IMR-90 (cell line): Measurements from ENCODE around the gene TESK2. TPM values are rescaled to one million over a fixed set of nuclear protein-coding genes. Genes with fewer than 3 reads are reported as not detected.

Source experiments
- ATAC-seq: fragments of 200-7000 bp; cut with Tn5 transposase; 2 replicates; pipeline ENCODE4 v1.9.1; 2020; ENCODE audit warnings: low read depth, mild to moderate bottlenecking, moderate library complexity
- BruUV-seq: library from RNA; stranded (reverse); fragments of 400-500 nt; replicated peaks from 2 replicates; lab custom pipeline; 2021; lab: Mats Ljungman, UMichigan
- CTCF ChIA-PET: fragments of 300-600 bp; formaldehyde crosslinking; extraction: SDS; loops from one replicate; lab custom pipeline; 2021; ENCODE audit warnings: antibody characterized with exemption; lab: Yijun Ruan, JAX
- POLR2A ChIA-PET: fragments of 300-600 bp; sonication (Branson Sonifier 250); formaldehyde crosslinking; loops from one replicate; lab custom pipeline; 2022; ENCODE audit warnings: antibody characterized with exemption; ENCODE audit not compliant: unreplicated experiment; lab: Charles Lee
- DNase-seq: peaks from one replicate; pipeline ENCODE4 v3.0.0; 2013
- H2AFZ ChIP-seq: replicated peaks from 2 replicates; pipeline ENCODE3; 2013; ENCODE audit warnings: low read length, mild to moderate bottlenecking; ENCODE audit not compliant: poor library complexity
- H2AK5ac ChIP-seq: 2 replicates; pipeline ENCODE4 v1.6.1; 2013; ENCODE audit warnings: low read depth, low read length, inconsistent platforms
- H2AK9ac ChIP-seq: replicated peaks from 2 replicates; pipeline ENCODE3; 2013; ENCODE audit warnings: mild to moderate bottlenecking, low read depth, low read length, moderate library complexity; ENCODE audit not compliant: poor library complexity
- H2BK120ac ChIP-seq: 2 replicates; pipeline ENCODE4 v1.6.1; 2013; ENCODE audit warnings: low read depth, low read length, inconsistent platforms
- H2BK15ac ChIP-seq: 3 replicates; pipeline ENCODE4 v1.6.1; 2013; ENCODE audit warnings: low read depth, low read length, inconsistent platforms
- H2BK20ac ChIP-seq: 2 replicates; pipeline ENCODE4 v1.6.1; 2013; ENCODE audit warnings: low read depth, mild to moderate bottlenecking, inconsistent platforms, low read length, moderate library complexity
- H2BK5ac ChIP-seq: 2 replicates; pipeline ENCODE4 v1.6.1; 2013; ENCODE audit warnings: mild to moderate bottlenecking, low read depth, low read length, inconsistent platforms; ENCODE audit not compliant: poor library complexity, severe bottlenecking
- H3K14ac ChIP-seq: replicated peaks from 2 replicates; pipeline ENCODE4 v1.6.1; 2013; ENCODE audit warnings: low read depth, low read length, inconsistent platforms
- H3K18ac ChIP-seq: 2 replicates; pipeline ENCODE4 v1.6.1; 2013; ENCODE audit warnings: low read depth, low read length, control low read depth
- H3K23ac ChIP-seq: 2 replicates; pipeline ENCODE4 v1.6.1; 2013; ENCODE audit warnings: low read depth, low read length, inconsistent platforms
- H3K27ac ChIP-seq: 2 replicates; pipeline ENCODE4 v1.5.1; 2013; ENCODE audit warnings: mild to moderate bottlenecking, control low read depth, low read length; ENCODE audit not compliant: insufficient read depth
- H3K27me3 ChIP-seq: 2 replicates; pipeline ENCODE4 v1.6.1; 2013; ENCODE audit warnings: low read length; ENCODE audit not compliant: control insufficient read depth, insufficient read depth
- H3K36me3 ChIP-seq: 2 replicates; pipeline ENCODE4 v1.6.1; 2013; ENCODE audit warnings: low read length, mixed read lengths; ENCODE audit not compliant: control insufficient read depth, insufficient read depth
- H3K4ac ChIP-seq: 2 replicates; pipeline ENCODE4 v1.6.1; 2013; ENCODE audit warnings: low read depth, low read length, inconsistent platforms
- H3K4me1 ChIP-seq: 2 replicates; pipeline ENCODE4 v1.6.1; 2013; ENCODE audit warnings: low read length, mixed read lengths; ENCODE audit not compliant: control insufficient read depth, insufficient read depth
- H3K4me2 ChIP-seq: 2 replicates; pipeline ENCODE4 v1.6.1; 2013; ENCODE audit warnings: low read depth, mild to moderate bottlenecking, control low read depth, low read length, moderate library complexity
- H3K4me3 ChIP-seq: 2 replicates; pipeline ENCODE4 v1.5.1; 2013; ENCODE audit warnings: low read depth, mild to moderate bottlenecking, control low read depth, low read length, moderate library complexity; ENCODE audit not compliant: insufficient read depth
- H3K56ac ChIP-seq: 2 replicates; pipeline ENCODE4 v1.6.1; 2013; ENCODE audit warnings: low read length, inconsistent platforms; ENCODE audit not compliant: insufficient read depth; ENCODE audit errors: extremely low read depth
- H3K79me1 ChIP-seq, 2 experiments: 2 replicates each; pipeline ENCODE4 v1.6.1; 2013; ENCODE audit warnings: low read length in 2 of 2, inconsistent platforms in 1 of 2, low read depth in 1 of 2
- H3K9ac ChIP-seq: 2 replicates; pipeline ENCODE4 v1.6.1; 2013; ENCODE audit warnings: low read depth, low read length, control low read depth
- H3K9me1 ChIP-seq: 2 replicates; pipeline ENCODE4 v1.6.1; 2013; ENCODE audit warnings: low read length, inconsistent platforms; ENCODE audit not compliant: insufficient read depth
- H3K9me3 ChIP-seq: 2 replicates; pipeline ENCODE4 v1.6.1; 2013; ENCODE audit warnings: low read length; ENCODE audit not compliant: control insufficient read depth, insufficient read depth
- H4K20me1 ChIP-seq: 2 replicates; pipeline ENCODE4 v1.6.1; 2013; ENCODE audit warnings: low read length, inconsistent platforms; ENCODE audit not compliant: insufficient read depth
- H4K5ac ChIP-seq: 2 replicates; pipeline ENCODE4 v1.6.1; 2013; ENCODE audit warnings: mild to moderate bottlenecking, low read depth, low read length, control low read depth
- H4K8ac ChIP-seq, 2 experiments: 2 replicates each; pipeline ENCODE4 v1.6.1; 2013; ENCODE audit warnings: low read depth in 2 of 2, low read length in 2 of 2, control low read depth in 1 of 2, inconsistent platforms in 1 of 2
- H4K91ac ChIP-seq: 2 replicates; pipeline ENCODE4 v1.6.1; 2013; ENCODE audit warnings: low read depth, low read length, inconsistent platforms; ENCODE audit not compliant: insufficient read depth
- CHD1 ChIP-seq: IDR thresholded peaks from 2 replicates; pipeline ENCODE4 v1.6.1; 2012; ENCODE audit warnings: low read depth, low read length, improper control_type of control experiment
- WGBS, 2 experiments: methylation state at CpG; one replicate each; pipeline versions ENCODE4 v1.1.5 to v1.1.7; 2013; ENCODE audit warnings: missing lambda C conversion rate in 2 of 2; ENCODE audit not compliant: insufficient read length in 1 of 2; ENCODE audit errors: extremely low coverage in 2 of 2; 5-methylcytosine and 5-hydroxymethylcytosine counted together
- dilution Hi-C: fragments of 300-500 bp; cut with HindIII; formaldehyde crosslinking; loops from one replicate; pipeline ENCODE4 v1.14.3; 2018; ENCODE audit warnings: low sequenced_read_pairs; ENCODE audit not compliant: unreplicated experiment
- in situ Hi-C: fragments of 300-500 bp; cut with MboI; formaldehyde crosslinking; loops from 3 replicates; pipeline ENCODE4 v1.14.3; 2019; ENCODE audit warnings: low sequenced_read_pairs, inconsistent platforms, mixed read lengths
- intact Hi-C: fragments of 100-400 bp; cut with micrococcal nuclease; formaldehyde crosslinking; loops from 2 replicates; pipeline ENCODE4 v1.10.0; 2022
- polyA plus RNA-seq, 3 experiments: library from polyadenylated mRNA; depleted of rRNA; stranded (reverse); fragments of >200 nt; gene quantifications; 2 replicates each; pipeline ENCODE4 v1.2.3, GENCODE V29; 2012; ENCODE audit warnings: low replicate concordance in 1 of 3
- total RNA-seq: library from RNA; depleted of rRNA; stranded (reverse); fragments of >200 nt; gene quantifications from 2 replicates; pipeline ENCODE4 v1.2.3, GENCODE V29; 2012

The TESK2 gene
- total and polyA plus RNA-seq, 2 of the 4 experiments (the other 2 are of a cell fraction) = 0.90 to 1.3 TPM

DNA sequence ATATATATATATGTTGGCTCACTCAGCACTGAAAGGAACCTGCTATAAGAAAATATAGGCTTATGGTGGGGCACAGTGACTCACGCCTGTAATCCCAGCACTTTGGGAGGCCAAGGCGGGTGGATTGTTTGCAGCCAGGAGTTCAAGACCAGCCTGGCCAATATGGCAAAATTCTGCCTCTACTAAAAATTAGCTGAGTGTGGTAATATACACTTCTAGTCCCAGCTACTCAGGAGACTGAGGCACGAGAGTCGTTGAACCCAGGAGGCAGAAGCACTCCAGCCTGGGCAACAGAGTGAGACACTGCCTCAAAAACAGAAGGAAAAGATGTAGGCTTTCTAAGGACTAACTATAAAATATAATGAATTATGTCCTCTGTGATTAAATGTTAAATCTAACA lies 136.1 kb downstream of the TESK2 start:
- ChIA-PET POLR2A (no interaction called here), CTCF (no interaction called here)
- H4K8ac ChIP-seq = no peak overlapping the region
- H4K5ac ChIP-seq = no peak overlapping the region
- H2BK120ac ChIP-seq = no peak overlapping the region
- H3K27ac ChIP-seq = no peak overlapping the region
- no peak overlapping the region for H4K91ac ChIP-seq
- H2AFZ ChIP-seq = no peak overlapping the region
- H2BK15ac ChIP-seq = no peak overlapping the region
- no peak overlapping the region for H3K4me3 ChIP-seq
- no peak overlapping the region for H3K14ac ChIP-seq
- intact Hi-C loops (no loop called here), dilution Hi-C loops (no loop called here), in situ Hi-C loops (loop anchor here (5.0 kb wide), 1 partner anchor 217 kb away; no protein-coding TSS in a partner anchor)
- no peak overlapping the region for H3K23ac ChIP-seq
- no TSS peak for BruUV-seq
- H3K9me3 ChIP-seq = no peaks in the 10 kb centered on the region
- no CpG with 5 or more reads among the region's 4 CpGs for WGBS, 2 experiments
- no peaks in the 10 kb centered on the region for H3K36me3 ChIP-seq
- H3K4ac ChIP-seq = no peak overlapping the region
- no peak overlapping the region for H3K9ac ChIP-seq
- H2BK20ac ChIP-seq = no peak overlapping the region
- ATAC-seq = no peak
- H2BK5ac ChIP-seq = no peak overlapping the region
- no peak overlapping the region for H3K56ac ChIP-seq
- H2AK5ac ChIP-seq = no peak overlapping the region
- no peak for TF ChIP-seq CHD1
- H4K20me1 ChIP-seq = no peaks in the 10 kb centered on the region
- H3K9me1 ChIP-seq = no peaks in the 10 kb centered on the region
- H2AK9ac ChIP-seq = no peak overlapping the region
- H3K79me1 ChIP-seq = no peaks in the 10 kb centered on the region
- no peak overlapping the region for H3K18ac ChIP-seq
- no peaks in the 10 kb centered on the region for H3K4me1 ChIP-seq
- no peak overlapping the region for H3K4me2 ChIP-seq
- no peak for DNase-seq
- H3K27me3 ChIP-seq = no peaks in the 10 kb centered on the region
